A549 treated with DMSO at 1 μM for 4 hours (cell line): ENCODE data around the gene CBX4. TPM values are rescaled to one million over a fixed set of nuclear protein-coding genes. Genes with fewer than 3 reads are reported as not detected.

Experiments used
- total RNA-seq: library from RNA; stranded (reverse); fragments of 200-300 nt; extraction: Qiagen RNA extraction; gene quantifications from 5 replicates; pipeline ENCODE4 v1.2.3, GENCODE V29; 2022; ENCODE audit warnings: low read depth

Gene CBX4
- total RNA-seq = 30.0 to 33.6 TPM (median 30.8 TPM) in 5 replicates

DNA sequence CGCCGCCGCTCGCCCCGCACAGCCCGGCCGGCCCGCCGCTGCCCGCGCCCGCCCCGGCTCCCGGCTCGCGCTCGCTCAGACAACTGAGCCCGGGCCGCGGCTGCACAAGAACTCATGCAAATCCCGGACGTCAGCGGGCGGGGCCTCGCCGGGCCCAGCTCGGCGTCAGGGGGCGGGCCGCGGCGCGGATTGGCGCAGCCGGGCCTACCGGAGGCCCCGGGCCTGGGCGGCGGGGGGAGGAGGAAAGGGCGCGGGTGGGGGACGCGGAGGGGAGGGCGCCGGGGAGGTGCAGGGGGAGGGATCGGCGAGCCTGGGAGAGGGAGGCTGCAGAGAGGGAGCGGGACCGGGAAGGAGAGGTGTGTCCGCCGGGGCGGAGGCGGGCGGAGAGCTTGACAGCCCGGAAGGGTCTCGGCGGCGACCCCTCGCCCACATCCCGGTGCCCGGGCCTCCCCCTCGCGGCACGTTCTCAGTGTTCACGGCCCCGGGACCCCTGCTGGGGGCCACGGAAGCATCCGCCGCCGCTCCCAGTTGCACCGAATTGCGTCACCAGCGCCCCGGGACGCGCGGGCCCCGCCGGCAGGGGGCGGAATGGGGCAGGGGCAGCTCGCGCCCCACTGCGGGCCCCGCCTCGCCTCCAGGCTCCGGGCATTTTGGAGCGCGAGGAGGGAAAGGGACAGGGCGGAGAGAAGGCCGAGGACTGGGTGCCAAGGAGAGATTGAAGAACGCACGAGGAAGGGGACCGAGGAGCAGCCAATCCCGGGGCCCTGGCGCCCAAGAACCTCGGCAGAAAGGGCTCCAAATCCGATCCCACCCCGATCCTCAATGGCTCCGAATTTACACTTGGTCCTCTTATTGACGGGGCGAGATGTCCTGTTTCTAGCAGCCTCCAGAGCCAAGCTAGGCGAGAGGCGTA lies at the start of gene CBX4:
Gene CBX4 (minus strand): TSS at position 85 of the 913 bp plus-strand sequence. CDS start 189 bp downstream, outside the sequence.

DNA sequence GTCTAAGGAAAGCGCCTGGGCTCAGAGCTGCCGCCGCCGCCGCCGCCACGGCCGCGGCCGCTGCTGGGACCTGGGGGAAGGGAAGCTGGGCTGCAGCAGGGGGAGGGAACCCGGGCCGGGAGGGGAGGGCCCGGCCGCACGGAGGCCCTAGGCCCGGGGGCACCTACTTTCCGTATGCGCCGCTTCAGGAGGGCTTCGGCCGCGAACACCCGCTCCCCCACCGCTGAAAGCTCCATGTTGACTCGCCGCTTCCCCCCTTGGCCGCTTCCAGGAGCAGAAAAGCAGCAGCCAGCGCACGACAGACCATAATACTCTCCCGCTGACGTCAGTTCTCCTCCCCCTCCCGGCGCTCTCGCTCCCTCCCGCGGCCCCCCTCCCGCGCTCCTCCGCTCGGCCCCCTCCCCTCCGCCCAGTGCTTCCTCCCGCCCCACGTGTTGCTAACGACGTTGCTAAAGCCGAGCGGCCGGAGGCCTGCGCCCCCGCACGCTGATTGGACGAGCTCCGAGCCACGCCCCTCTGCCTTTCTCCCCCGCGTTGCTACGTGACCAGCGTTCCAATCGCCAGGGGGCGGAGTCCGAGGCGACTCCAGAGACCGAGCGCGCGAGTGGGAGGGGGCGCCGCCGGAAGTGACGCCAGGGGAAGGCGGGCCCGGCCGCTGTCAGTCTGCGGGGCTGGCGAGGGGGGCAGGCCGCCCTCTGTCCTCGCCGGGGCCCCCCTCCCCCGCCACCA lies 42.3 kb downstream of the CBX4 start, which contains the start of gene CBX8:
Gene CBX8 (minus strand): TSS at position 315 of the 729 bp plus-strand sequence. CDS start 79 bp downstream, at position 236.

Other genes starting within 250 kb of the CBX4 start
- 3.2 to 5.2 TPM (median 3.6 TPM) in 5 replicates for gene RBFOX3, start 228.4 kb downstream of the CBX4 start, total RNA-seq
- gene ENPP7, start 108.5 kb downstream of the CBX4 start, total RNA-seq = not detected in 5 replicates
- gene CBX2, start 61.3 kb downstream of the CBX4 start, total RNA-seq = 15.8 to 18.1 TPM (median 17.7 TPM) in 5 replicates
- 13.4 to 23.1 TPM (median 20.9 TPM) in 5 replicates for gene CBX8, start 42.4 kb downstream of the CBX4 start, total RNA-seq
- gene TBC1D16, start 196.4 kb upstream of the CBX4 start, total RNA-seq = 7.3 to 11.7 TPM (median 10.0 TPM) in 5 replicates
- 5.2 to 7.8 TPM (median 6.5 TPM) in 5 replicates for gene CCDC40, start 197.2 kb upstream of the CBX4 start, total RNA-seq